GM21723 (cell line): ENCODE measurements around the gene GRIA3.

Experiments
- ATAC-seq: cut with Tn5 transposase; IDR thresholded peaks from one replicate; pipeline ENCODE4 v1.9.1; 2021; ENCODE audit warnings: mild to moderate bottlenecking, moderate library complexity; ENCODE audit not compliant: unreplicated experiment

GRIA3 gene

DNA sequence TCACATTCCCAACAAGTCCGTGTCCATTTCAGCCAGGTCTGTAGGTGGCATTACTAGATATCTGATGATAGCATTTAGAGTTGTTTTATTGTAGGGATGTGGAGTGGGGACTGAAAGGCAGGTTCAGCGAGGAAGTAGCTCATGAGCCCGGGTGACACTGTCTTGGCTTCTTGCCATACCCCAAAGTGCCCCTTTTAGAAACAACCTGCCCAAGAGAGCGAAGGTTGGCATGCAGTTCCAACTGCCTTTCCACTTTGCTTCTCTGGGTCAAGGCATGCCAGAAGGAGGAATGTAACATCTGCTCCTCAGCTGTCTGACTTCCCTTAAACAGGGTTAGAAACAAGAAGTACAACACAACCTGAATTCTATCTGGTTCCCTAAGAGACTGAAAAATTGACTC is 9.0 kb downstream of the GRIA3 start:
- no peak for ATAC-seq

GRCh38 chrX:123199338-123199737 is 15.3 kb downstream of the GRIA3 start:
- no peak for ATAC-seq

DNA sequence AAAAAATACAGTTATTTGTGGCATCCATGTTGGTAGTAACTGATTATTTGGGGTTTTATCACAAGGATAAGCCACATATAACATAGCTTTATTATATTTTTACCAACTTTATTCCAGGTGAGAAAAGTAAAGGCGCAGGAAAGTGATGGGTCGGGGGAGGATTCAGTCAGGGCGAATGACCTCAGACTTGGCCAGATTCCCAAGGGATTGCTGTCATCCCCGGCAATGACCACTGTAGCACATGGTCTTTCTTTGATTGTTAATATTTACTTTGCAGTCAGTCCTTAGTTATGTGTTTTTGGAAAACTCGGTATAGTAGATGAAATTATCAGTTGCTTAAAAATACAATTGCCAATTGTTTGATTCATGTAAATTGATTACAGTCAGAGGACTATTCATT is 17.6 kb downstream of the GRIA3 start:
- ATAC-seq, result no peak

DNA sequence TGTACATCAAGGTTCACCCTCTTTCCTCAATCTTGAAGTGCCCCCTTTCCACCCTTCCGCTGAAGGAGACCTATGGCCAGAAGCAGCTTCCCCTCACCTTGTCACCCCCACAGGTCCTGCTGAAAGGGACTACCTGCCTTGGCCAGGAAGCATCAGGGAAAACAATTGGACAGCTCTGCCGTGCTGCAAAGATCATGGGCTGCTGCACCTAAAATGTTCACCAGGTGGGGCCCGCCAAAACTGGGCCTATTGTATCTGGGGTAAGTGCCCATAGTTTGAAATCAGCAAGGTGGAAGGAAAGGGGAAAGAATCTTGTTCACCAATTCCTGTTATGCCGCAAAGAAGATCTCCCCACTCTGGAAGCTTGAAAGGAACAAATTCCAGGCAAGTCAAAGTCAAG is 18.4 kb downstream of the GRIA3 start:
- ATAC-seq, result no peak

- no peak for ATAC-seq
Observed at GRCh38 chrX:123203772-123204171, 19.7 kb downstream of the GRIA3 start.

DNA sequence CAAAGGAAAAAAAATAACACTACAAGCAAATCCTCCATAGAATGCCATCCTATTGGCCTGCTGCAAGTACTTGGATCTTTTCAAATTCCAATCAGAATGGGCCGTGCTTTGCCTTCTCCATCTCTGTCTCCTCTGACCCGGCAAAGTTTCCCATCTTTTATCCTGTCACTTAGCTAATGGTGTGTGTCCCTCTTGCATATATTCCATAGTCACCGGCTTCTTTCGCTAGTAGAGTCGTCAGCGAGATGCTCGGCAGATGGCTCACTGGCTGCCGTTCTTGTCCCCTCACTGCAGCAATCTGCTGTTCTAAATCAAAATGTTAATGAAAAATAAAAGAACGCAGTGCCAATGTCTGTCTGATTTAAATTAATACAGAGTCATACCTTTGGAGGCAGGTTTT is 22.1 kb downstream of the GRIA3 start:
- ATAC-seq, result no peak

GRCh38 chrX:123210252-123210651 is 26.2 kb downstream of the GRIA3 start:
- no peak for ATAC-seq

GRCh38 chrX:123215397-123216089 is 31.5 kb downstream of the GRIA3 start:
- no peak for ATAC-seq

DNA sequence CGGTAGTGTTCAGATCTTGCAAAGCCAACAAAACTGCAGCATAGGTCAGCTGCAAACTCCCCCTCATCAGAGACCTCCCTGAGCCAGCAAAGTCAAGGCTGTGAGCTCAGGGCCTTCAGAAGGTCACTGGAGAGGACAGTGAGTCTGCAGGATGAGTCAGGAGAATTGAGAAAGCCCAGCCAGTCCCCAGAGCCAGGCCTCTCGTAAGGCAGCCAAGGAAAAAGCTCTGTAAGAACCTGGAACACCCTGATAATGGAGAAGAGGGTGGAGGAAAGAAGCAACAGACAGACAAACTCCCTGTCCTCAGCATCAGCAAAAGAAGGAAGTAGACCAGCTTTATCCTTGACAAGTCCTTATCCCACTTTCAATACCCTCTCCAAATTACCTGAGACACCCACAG is 33.0 kb downstream of the GRIA3 start:
- ATAC-seq, result no peak

- no peak for ATAC-seq
Observed at GRCh38 chrX:123217728-123218127, 33.6 kb downstream of the GRIA3 start.

DNA sequence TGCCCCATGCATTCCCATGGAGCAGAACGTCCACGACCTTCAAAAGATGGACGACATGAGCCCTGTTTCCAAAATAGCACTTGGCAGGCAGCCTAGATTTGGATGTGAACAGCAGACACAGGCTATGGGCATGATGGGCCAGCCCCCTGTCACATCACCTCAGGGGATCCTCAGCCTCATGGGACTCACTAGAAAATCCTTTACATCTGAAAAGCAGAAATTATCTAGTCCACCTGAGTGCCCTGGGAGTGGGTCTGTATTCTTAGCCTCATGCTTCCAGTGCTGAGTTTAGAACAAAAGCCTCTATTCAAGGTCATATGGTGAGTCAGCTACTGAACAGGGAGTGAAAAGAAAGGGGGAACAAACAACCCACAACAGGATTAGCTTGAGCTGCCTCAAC is 35.8 kb downstream of the GRIA3 start:
- ATAC-seq, result no peak

DNA sequence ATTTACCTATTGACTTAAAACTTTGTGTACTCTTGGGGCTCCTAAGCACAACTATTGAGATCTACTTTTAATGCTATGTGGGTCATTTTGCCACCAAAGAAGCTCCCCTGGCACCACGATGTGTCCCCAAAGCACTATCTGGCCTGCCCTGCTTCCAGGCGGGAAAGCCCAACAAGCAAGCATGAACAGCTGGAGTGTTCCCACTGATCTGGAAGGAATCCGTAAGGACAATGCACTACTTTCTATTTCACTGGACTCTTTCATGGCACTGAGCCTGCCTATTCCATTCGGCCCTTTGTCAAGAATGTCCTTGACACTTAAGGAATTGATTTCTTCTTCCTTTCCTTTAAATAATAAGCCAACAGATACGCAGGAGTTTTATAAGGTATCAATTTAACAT is 38.8 kb downstream of the GRIA3 start:
- no peak for ATAC-seq

DNA sequence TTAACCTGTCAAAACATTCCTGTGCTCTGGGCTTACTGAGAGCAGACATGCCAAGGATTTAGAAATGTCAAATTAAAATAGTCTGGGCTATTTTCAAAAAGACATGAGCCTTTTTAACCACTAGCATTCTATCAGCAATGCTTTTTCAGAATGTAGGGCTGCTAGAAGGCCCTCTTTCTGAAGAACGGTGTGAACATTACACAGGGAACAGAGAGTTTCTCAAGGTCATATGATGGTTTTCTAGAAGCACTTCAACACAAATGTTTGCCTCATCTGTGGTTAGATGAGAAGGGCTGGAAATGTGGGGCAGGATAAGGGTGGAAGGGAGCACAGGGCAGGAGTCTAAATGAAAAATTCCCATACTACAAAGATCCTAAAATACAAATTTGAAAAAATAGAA is 39.3 kb downstream of the GRIA3 start:
- ATAC-seq, result peak; percentile 50

DNA sequence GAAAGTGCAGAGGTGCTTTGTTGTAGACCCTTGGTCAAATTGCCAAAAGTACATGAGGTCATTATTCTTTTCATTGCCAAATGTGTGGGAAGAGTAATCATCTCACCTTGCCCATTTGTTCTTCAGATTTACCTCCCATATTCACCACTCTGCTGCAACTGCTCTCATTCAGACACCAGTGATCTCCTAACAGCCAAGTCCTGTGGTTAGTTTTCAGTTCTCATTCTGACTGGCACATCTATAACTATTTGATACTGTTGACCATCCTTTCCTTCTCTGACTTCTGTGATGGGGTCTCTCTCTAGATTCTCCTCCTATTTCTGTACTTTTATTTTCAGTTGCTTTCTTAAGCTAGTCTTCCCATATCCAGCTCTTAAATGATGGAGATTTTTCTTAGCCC is 39.8 kb downstream of the GRIA3 start:
- peak; percentile 94 for ATAC-seq

GRCh38 chrX:123230798-123231197 is 46.7 kb downstream of the GRIA3 start:
- no peak for ATAC-seq

GRCh38 chrX:123236859-123237258 is 52.8 kb downstream of the GRIA3 start:
- ATAC-seq, result no peak

GRCh38 chrX:123237271-123237670 is 53.2 kb downstream of the GRIA3 start:
- no peak for ATAC-seq

GRCh38 chrX:123254457-123254856 is 70.4 kb downstream of the GRIA3 start:
- ATAC-seq, result no peak

- no peak for ATAC-seq
Observed at GRCh38 chrX:123256378-123256777, 72.3 kb downstream of the GRIA3 start.

DNA sequence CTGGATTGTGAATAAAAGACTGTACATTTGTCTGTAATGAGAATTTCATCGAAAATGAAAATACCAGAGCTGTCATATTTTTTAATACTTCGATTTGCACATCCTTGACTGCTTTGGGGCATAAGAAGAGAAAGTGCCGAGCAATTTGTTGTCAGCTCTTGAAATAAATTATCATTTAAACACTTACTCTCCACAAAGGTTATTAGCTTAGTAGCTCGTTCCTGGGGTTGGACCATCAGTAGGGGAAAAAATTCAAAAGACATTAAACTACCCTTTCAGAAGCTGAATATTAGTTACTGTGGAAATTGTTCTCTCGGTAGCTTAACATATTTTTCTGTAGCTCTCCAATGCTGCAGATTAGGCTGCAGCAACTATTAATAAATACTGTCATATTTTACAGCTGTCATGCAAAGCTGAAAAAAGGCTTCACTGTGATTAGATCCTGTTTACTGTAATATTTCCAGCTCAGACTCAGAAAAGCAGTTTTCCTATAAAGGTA is 76.9 kb downstream of the GRIA3 start:
- no peak for ATAC-seq

GRCh38 chrX:123263270-123263669 is 79.2 kb downstream of the GRIA3 start:
- no peak for ATAC-seq

DNA sequence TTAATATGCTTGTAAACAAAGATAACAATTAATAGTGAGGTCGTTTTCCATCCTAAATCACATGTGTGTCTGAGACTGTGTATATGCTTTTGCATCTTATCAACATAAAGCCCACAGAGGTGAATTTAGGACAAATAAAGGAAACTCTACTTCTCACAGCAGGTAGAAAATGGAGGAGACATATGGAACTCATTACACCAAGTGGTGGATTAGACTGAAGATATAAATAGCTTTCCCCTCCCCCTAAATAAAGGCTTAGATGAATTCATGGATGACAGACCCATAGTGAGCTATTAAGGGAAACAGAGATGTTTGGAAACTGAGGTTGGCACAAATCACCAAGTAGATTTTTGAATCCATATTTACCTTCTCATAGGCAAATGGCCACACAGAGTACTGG is 79.7 kb downstream of the GRIA3 start:
- ATAC-seq, result no peak

DNA sequence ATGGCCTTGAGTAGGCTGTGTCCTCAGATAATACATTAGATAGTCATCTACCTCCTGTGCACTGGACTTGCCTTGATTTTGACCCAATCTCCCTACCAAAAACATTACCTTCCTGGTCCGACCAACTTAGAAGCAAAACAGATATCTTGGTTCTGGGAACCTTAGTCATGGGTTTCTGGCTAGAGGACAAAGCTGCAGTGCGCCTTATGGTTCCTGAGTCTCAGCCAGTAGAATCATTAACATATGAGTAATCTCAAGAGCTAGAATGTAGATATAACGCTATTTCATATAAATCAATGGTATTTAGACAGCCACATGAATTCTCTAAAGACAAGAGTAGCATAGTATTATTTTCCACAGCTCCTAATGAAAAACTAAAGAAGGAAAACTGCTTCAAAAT is 83.1 kb downstream of the GRIA3 start:
- ATAC-seq, result no peak
